GM21528 (cell line): Measurements from ENCODE around the gene CLNK.

Experiments
- ATAC-seq: cut with Tn5 transposase; IDR thresholded peaks from one replicate; pipeline ENCODE4 v1.9.1; 2021; ENCODE audit warnings: mild to moderate bottlenecking, moderate library complexity; ENCODE audit not compliant: unreplicated experiment, low FRiP score

The CLNK gene

DNA sequence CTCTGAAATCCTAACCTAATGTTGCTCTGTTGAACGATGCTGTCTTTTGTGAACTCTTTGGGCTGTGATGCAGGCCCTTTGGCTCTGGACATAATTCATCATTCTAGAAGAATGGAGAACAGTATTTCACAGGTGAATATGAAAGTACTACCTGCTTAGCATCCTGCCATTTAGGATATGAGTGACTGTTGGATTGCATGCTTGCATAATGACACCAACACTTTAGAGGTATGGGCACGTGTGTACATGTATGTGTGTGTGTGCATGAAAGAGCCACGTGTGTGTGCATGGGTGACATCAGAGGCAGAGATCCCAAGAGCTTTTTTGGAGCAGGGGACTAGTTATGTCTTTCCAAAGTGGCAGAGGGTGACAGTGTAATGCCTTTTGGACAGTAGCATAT is 157.1 kb downstream of the CLNK start:
- ATAC-seq: no peak

- ATAC-seq: no peak
Measured at GRCh38 chr4:10526429-10527222, 157.9 kb downstream of the CLNK start.

DNA sequence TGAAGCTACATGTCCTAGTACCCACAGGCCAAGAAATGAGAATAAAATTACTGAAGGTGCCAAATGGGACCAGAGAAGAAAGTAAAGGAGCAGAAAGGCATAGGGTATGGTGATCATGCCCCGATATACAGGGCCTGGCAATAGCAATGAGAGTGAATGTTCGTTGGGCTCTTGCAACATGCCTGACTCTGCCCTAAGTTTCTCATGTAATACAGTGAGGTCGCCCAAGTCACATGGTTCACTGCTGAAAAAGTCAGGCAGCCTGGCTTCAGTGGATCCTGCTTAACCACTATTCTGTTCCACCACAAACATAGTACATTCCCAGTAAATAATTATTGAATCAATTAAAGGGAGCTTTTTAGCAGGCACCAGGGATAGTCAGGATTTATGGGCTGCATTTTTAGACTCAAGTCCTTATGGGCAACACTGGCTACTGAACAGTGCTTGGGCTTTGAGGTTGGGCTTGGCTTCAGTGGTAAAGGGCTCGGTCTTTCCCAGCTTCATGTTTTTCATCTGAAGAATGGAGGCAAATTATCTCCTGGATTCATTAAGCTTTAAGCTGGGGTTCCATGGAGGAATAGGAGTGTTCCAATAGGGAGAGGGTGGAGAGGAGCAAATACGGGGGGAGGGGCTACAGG is 160.3 kb downstream of the CLNK start:
- no peak for ATAC-seq

- no peak for ATAC-seq
Measured at GRCh38 chr4:10521424-10521823, 163.1 kb downstream of the CLNK start.

- ATAC-seq: no peak
Measured at GRCh38 chr4:10509733-10510132, 174.8 kb downstream of the CLNK start.

DNA sequence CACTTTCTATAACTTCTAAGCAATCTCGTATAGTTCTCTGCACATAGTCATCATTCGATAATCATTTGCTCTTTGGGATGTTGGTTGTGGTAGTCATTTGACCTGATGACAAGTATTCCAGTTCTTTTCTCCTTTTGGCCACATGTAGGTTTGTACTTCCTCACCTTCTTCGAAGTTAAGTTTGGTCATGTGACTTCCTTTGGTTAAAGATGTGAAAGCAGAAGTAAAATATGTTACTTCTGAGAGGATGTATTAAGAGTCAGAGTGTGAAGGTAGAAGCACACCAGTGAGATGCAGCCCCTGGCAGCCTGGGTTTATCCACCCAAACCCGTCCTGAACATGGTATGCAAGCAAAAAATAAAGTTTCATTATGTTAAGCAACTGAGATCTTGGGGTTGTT is 178.5 kb downstream of the CLNK start:
- no peak for ATAC-seq

DNA sequence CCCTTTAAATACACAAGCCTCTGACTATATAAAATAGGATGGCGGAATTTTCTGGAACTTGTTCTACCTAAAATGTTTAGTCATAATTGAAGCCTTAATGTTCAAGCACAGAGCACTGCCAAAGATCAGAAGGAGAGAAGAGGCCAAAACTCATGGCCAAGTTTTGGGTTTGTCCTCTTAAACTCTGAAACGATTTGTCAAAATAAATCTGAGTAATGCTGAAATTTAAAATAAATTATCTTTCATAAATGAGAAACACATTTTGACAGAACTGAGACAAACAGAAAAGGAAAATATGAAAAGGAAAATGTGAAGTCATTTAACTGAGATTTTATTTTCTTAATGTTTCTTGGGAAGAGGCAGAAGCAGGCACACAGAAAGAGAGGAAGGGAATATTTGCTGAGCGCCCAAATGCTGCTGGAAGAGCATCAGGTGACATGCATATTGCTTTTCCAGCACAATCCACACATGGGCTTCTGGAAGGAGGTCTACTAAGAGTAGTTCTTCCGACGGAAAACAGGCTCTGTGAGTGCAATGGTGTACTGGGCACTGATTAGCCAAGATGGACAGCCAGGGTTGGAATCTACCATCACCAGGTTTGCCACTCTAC is 179.9 kb downstream of the CLNK start:
- no peak for ATAC-seq

GRCh38 chr4:10502717-10503116 is 181.9 kb downstream of the CLNK start:
- ATAC-seq: no peak

DNA sequence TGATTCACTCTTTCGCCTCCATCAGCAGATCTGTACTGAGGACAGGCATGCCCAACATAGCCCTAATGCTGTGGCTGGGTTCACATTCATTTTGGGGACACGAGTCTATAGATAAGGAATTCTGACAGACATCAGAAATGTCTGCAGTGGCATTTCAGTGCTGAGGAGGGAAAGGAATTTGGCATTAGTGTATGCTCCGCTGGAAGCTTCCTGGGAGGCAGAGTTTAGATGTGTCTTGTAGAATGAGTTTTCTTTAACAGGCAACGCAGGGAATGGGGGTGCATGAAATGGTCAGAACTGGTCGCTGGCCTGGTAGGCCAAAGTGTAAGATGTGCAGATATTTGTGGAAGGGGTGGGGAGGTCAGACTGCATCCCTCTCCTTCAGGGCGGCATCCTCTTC is 183.8 kb downstream of the CLNK start:
- no peak for ATAC-seq

GRCh38 chr4:10496200-10496599 is 188.4 kb downstream of the CLNK start:
- ATAC-seq: no peak

DNA sequence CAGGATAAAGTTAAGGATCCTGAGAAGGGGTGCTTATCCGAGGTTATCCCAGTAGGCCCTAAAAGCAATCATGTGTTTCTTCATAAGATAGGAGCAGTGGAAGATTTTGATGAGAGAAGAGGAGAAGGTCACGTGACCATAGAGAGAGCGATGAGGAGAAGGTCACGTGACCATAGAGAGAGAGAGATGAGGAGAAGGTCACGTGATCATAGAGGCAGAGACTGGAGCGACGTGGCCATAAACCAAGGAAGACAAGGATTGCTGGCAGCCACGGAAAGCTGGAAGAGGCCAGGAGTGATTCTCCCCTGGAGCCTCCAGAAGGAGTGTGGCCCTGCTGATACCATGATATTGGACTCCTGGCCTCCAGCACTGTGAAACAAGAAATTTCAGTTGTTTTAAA is 188.9 kb downstream of the CLNK start:
- no peak for ATAC-seq

DNA sequence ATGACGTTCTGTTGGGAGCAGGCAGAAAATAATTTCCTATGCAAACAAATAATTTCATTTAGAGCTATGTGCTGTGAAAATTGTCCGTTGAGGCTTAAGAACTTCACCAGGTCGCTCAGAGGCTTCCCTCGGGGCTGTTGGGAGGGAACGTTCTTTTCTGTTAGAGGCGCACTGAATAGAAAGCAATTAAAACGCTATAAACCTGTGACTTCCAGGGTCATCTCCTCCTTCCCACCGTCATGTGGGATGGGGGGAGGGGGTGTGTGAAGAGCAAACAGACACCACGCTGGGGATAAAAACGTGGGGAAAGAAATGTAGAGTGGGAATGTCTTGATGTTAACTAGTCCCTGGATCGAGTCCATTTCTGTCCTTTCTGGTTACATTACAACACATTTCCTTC is 192.1 kb downstream of the CLNK start:
- no peak for ATAC-seq

- ATAC-seq: no peak
Measured at GRCh38 chr4:10491401-10491800, 193.2 kb downstream of the CLNK start.

GRCh38 chr4:10490996-10491395 is 193.6 kb downstream of the CLNK start:
- ATAC-seq: no peak

DNA sequence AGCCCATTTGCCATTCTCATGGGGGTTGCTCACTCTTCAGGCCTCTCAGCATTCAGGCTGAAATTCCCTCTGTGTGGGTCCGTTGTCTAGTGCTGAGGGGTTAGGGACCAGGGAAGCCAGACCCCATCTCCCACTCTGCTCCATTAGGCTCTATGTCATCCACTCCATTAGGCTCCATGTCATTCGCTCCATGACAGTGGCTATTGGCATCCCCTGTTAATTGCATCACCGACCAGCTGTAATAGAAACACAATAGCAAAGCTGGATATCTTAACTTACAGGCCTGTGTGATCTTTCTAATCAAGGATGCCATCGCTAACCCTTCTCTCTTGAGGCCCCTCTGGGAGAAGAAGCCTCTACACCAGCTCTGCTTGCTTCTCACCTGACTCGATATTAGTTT is 201.7 kb downstream of the CLNK start:
- no peak for ATAC-seq

- no peak for ATAC-seq
Measured at GRCh38 chr4:10480616-10481015, 204.0 kb downstream of the CLNK start.

DNA sequence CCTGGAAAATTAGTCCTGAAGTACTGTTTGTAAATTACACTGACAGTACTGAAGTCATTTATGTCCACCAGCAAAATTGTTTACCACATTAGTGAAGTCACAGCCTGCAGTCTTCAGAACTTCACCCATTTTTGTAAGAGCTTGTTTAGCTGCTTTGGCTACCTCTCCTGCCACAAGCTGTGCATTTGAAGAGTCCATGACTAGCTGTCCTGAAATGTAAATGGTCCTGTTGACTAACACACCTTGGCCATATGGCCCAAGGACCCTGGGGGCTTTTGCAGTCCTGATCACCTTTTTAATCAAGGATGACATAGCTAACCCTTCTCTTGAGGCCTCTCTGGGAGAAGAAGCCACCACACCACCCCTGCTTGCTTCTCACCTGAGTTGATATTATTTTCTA is 205.9 kb downstream of the CLNK start:
- no peak for ATAC-seq

DNA sequence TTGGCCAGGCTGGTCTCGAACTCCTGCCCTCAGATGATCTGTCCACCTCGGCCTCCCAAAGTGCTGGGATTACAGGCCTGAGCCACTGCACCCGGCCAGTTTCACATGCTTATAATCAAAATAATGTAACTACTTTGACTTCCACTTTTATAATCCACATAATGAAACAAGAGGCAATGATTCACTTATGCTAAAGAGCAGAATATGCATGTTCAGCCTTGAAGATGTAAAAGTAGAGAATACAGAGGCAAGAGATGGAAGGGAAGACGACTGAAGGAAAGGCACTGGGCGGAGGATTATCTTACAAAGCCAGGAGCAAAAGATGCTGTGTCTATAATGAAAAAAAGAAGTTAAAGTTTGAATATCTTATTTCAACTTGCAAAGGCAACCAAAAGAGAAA is 214.1 kb downstream of the CLNK start:
- ATAC-seq: no peak

- ATAC-seq: no peak
Measured at GRCh38 chr4:10466161-10466560, 218.4 kb downstream of the CLNK start.

DNA sequence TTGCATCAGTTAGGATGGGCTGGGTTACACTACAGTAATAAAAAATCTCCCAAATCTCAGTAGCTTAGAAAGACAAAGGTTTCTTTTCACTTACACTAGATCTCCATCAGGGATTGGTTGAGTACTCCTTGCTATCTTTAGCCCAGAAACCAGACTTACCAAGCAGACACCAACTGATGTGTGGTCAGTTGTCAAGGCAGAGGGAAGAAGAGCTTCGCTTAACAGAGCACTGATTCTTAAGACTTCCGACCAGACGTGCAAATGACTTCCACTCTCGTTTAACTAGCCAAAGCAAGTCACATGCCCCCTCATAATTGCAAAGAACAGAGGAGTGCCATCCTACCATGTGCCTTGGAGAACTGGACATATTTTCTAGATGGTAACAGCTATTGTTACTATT is 221.7 kb downstream of the CLNK start:
- ATAC-seq: no peak

- no peak for ATAC-seq
Measured at GRCh38 chr4:10461850-10462400, 222.6 kb downstream of the CLNK start.
